Bronchus fibroblast of lung (primary cell): ENCODE results near the gene GPATCH4. TPM values are rescaled to one million over a fixed set of nuclear protein-coding genes. Genes with fewer than 3 reads are reported as not detected.

Experiments used
- total RNA-seq: library from RNA; depleted of rRNA; stranded (reverse); fragments of >200 nt; gene quantifications from 2 replicates; pipeline ENCODE4 v1.2.3, GENCODE V29; 2015

The GPATCH4 gene
- 15.8 and 16.9 TPM in 2 replicates for total RNA-seq

GRCh38 chr1:156601122-156601830, at the start of gene GPATCH4:
GPATCH4 (minus strand) TSS chr1:156601479.

GRCh38 chr1:156641761-156642264, 40.5 kb upstream of the GPATCH4 start, which contains the start of gene BCAN:
BCAN (plus strand) TSS chr1:156642117; CDS start chr1:156646055, 3,938 bp downstream.

GRCh38 chr1:156618853-156619581, 17.7 kb upstream of the GPATCH4 start, which contains the start of gene HAPLN2:
HAPLN2 (plus strand) TSS chr1:156619415; CDS start chr1:156623491, 4,076 bp downstream.

GRCh38 chr1:156591432-156592157, 9.7 kb downstream of the GPATCH4 start, which contains the start of gene NAXE:
NAXE (plus strand) TSS chr1:156591776; CDS start chr1:156591805, 29 bp downstream.

GRCh38 chr1:156579472-156579871, 21.8 kb downstream of the GPATCH4 start, which contains the start of gene TTC24:
TTC24 (plus strand) TSS chr1:156579723; CDS start chr1:156581365, 1,642 bp downstream.

GRCh38 chr1:156571919-156572662, 29.2 kb downstream of the GPATCH4 start, which contains the start of gene IQGAP3:
IQGAP3 (minus strand) TSS chr1:156572565; CDS start chr1:156572529, 36 bp downstream.

Other genes starting within 250 kb of the GPATCH4 start
- not detected in 2 replicates for gene RHBG, start 232.3 kb downstream of the GPATCH4 start, total RNA-seq
- gene MEF2D, start 100.7 kb downstream of the GPATCH4 start, total RNA-seq: 11.4 and 18.0 TPM in 2 replicates
- 48.9 and 50.9 TPM in 2 replicates for gene IQGAP3, start 28.9 kb downstream of the GPATCH4 start, total RNA-seq
- gene TTC24, start 21.8 kb downstream of the GPATCH4 start, total RNA-seq: not detected in 2 replicates
- 110 and 113 TPM in 2 replicates for gene NAXE, start 9.7 kb downstream of the GPATCH4 start, total RNA-seq
- not detected in 2 replicates for gene HAPLN2, start 17.9 kb upstream of the GPATCH4 start, total RNA-seq
- gene BCAN, start 40.6 kb upstream of the GPATCH4 start, total RNA-seq: not detected in 2 replicates
- 30.5 and 35.0 TPM in 2 replicates for gene NES, start 75.9 kb upstream of the GPATCH4 start, total RNA-seq
- gene CRABP2, start 104.1 kb upstream of the GPATCH4 start, total RNA-seq: 32.1 and 50.8 TPM in 2 replicates
- gene METTL25B, start 127.0 kb upstream of the GPATCH4 start, total RNA-seq: 11.0 and 11.6 TPM in 2 replicates
- 22.4 and 24.9 TPM in 2 replicates for gene ISG20L2, start 127.3 kb upstream of the GPATCH4 start, total RNA-seq
- 96.9 and 106 TPM in 2 replicates for gene MRPL24, start 139.6 kb upstream of the GPATCH4 start, total RNA-seq
- 193 and 222 TPM in 2 replicates for gene HDGF, start 150.2 kb upstream of the GPATCH4 start, total RNA-seq
- gene PRCC, start 166.1 kb upstream of the GPATCH4 start, total RNA-seq: 41.6 and 43.2 TPM in 2 replicates
- gene SH2D2A, start 215.4 kb upstream of the GPATCH4 start, total RNA-seq: 0.34 and 0.59 TPM in 2 replicates